Left renal cortex interstitium (tissue), 4 donors: ENCODE measurements around the gene MYL5. TPM values are rescaled to one million over a fixed set of nuclear protein-coding genes. Genes with fewer than 3 reads are reported as not detected.
"Not testable (repeated sequence)": the region's sequence is repeated elsewhere in the genome, so short reads cannot be mapped to it uniquely, and the experiment has no call there.

Source experiments
- DNase-seq, 4 donors: peaks; one replicate each; pipeline ENCODE4 v3.0.0-alpha.2; 2013; ENCODE audit warnings: low read depth in 4 of 4, low spot score in 2 of 4, missing footprints in 1 of 4
- polyA plus RNA-seq, 4 donors: library from polyadenylated mRNA; unstranded; fragments of 120-200 nt; gene quantifications; one replicate each; pipeline ENCODE4 v1.2.1, GENCODE V29; 2013; ENCODE audit not compliant: insufficient read length in 4 of 4

The MYL5 gene
- polyA plus RNA-seq, 4 donors = 16.3 to 23.6 (median 18.8) TPM

- no peak for DNase-seq
Observed at GRCh38 chr4:722169-722725, 47.9 kb downstream of the MYL5 start.

GRCh38 chr4:722851-723360, 48.6 kb downstream of the MYL5 start:
- no peak for DNase-seq

- no peak for DNase-seq
Observed at GRCh38 chr4:723751-724530, 49.6 kb downstream of the MYL5 start.

- DNase-seq = no peak
Observed at GRCh38 chr4:725391-726234, 51.3 kb downstream of the MYL5 start.

GRCh38 chr4:726235-726787, 52.0 kb downstream of the MYL5 start:
- no peak for DNase-seq

- DNase-seq = no peak
Observed at GRCh38 chr4:726838-727237, 52.5 kb downstream of the MYL5 start.

GRCh38 chr4:727576-727975, 53.2 kb downstream of the MYL5 start:
- no peak for DNase-seq

GRCh38 chr4:729336-730315, 55.3 kb downstream of the MYL5 start:
- DNase-seq = no peak

GRCh38 chr4:730511-730910, 56.2 kb downstream of the MYL5 start:
- DNase-seq = no peak

GRCh38 chr4:730946-731904, 56.9 kb downstream of the MYL5 start:
- DNase-seq = not testable (repeated sequence)

Other genes with a start within 250 kb of the MYL5 start
- 10 to 100 TPM; 36.2 to 45.5 (median 41.2) TPM for gene ZNF721, start 175.4 kb upstream of the MYL5 start, polyA plus RNA-seq
- 10 to 100 TPM; 41.1 to 85.9 (median 65.8) TPM for gene PIGG, start 175.3 kb upstream of the MYL5 start, polyA plus RNA-seq
- under 1 TPM in 2 of 4 donors, not detected in 2; 0.10 to 0.14 TPM for gene TMEM271, start 98.2 kb upstream of the MYL5 start, polyA plus RNA-seq
- gene PDE6B, start 49.0 kb upstream of the MYL5 start, polyA plus RNA-seq = 10 to 100 TPM; 30.0 to 50.5 (median 41.4) TPM
- 100 to 1,000 TPM; 267 to 367 (median 284) TPM for gene ATP5ME, start 266 bp upstream of the MYL5 start, polyA plus RNA-seq
- gene SLC49A3, start 14.6 kb downstream of the MYL5 start, polyA plus RNA-seq = 1 to 10 TPM; 3.7 to 7.1 (median 5.0) TPM
- gene PCGF3, start 31.3 kb downstream of the MYL5 start, polyA plus RNA-seq = 100 to 1,000 TPM in 1 of 4 donors, 10 to 100 TPM in 3; 56.8 to 102 (median 81.9) TPM
- 1 to 10 TPM; 1.5 to 4.1 (median 3.0) TPM for gene CPLX1, start 151.6 kb downstream of the MYL5 start, polyA plus RNA-seq